Activated naive CD4-positive, alpha-beta T cell treated with anti-CD3 and anti-CD28 coated beads, Interleukin-2, amount 10 ng/mL, durations not matched to agents 7 days and 5 days (primary cell): ENCODE results near the gene GDF15.
"Not testable (repeated sequence)": the region's sequence is repeated elsewhere in the genome, so short reads cannot be mapped to it uniquely, and the experiment has no call there.

Experiments used
- CTCF ChIA-PET: fragments of 350-600 bp; sonication (Branson Sonifier 250); formaldehyde crosslinking; loops from one replicate; lab custom pipeline; 2021; ENCODE audit warnings: antibody characterized with exemption; lab: Charles Lee
- DNase-seq: peaks from one replicate; pipeline ENCODE4 v3.0.0-alpha.2; 2020
- H3K27ac Mint-ChIP-seq: one replicate; pipeline ENCODE4 v1.8.0; 2021; ENCODE audit warnings: mild to moderate bottlenecking, moderate library complexity, mixed read lengths
- H3K27me3 Mint-ChIP-seq: one replicate; pipeline ENCODE4 v1.8.0; 2021; ENCODE audit warnings: mild to moderate bottlenecking, mixed read lengths
- H3K36me3 Mint-ChIP-seq: one replicate; pipeline ENCODE4 v1.8.0; 2021; ENCODE audit warnings: mixed read lengths
- H3K4me1 Mint-ChIP-seq: one replicate; pipeline ENCODE4 v1.8.0; 2021; ENCODE audit warnings: mixed read lengths
- H3K4me3 Mint-ChIP-seq: one replicate; pipeline ENCODE4 v1.8.0; 2021; ENCODE audit warnings: mild to moderate bottlenecking, moderate library complexity, mixed read lengths
- H3K9me3 Mint-ChIP-seq: one replicate; pipeline ENCODE4 v1.8.0; 2021; ENCODE audit warnings: mixed read lengths

GDF15 gene

GRCh38 chr19:18350490-18350889 is 35.5 kb upstream of the GDF15 start:
- Mint-ChIP-seq H3K36me3 (peaks cover 18% of the 10 kb centered on the region), H3K27ac (no peak overlapping the region), H3K27me3 (no peaks in the 10 kb centered on the region), H3K4me3 (no peak overlapping the region), H3K9me3 (no peaks in the 10 kb centered on the region), H3K4me1 (peaks cover 9% of the 10 kb centered on the region)
- no peak for DNase-seq
- CTCF ChIA-PET, result interaction anchor here (0.8 to 1.4 kb wide), 4 partner anchors 9 to 72 kb away, joined by 3 to 4 read pairs (median 4); no protein-coding TSS in a partner anchor

- H3K4me1 Mint-ChIP-seq, result peaks cover 2% of the 10 kb centered on the region
- no peaks in the 10 kb centered on the region for H3K9me3 Mint-ChIP-seq
- CTCF ChIA-PET, result no interaction called here
- H3K27me3 Mint-ChIP-seq, result no peaks in the 10 kb centered on the region
- no peak overlapping the region for H3K4me3 Mint-ChIP-seq
- no peak overlapping the region for H3K27ac Mint-ChIP-seq
- H3K36me3 Mint-ChIP-seq, result peaks cover 17% of the 10 kb centered on the region
- no peak for DNase-seq
Measured at GRCh38 chr19:18351544-18351943, 34.4 kb upstream of the GDF15 start.

- Mint-ChIP-seq H3K4me3 (no peak overlapping the region), H3K27ac (no peak overlapping the region), H3K4me1 (peaks cover 2% of the 10 kb centered on the region), H3K36me3 (peaks cover 14% of the 10 kb centered on the region), H3K9me3 (no peaks in the 10 kb centered on the region), H3K27me3 (no peaks in the 10 kb centered on the region)
- CTCF ChIA-PET, result no interaction called here
- DNase-seq, result no peak
Measured at GRCh38 chr19:18353378-18354005, 32.5 kb upstream of the GDF15 start.

GRCh38 chr19:18354743-18355142 is 31.2 kb upstream of the GDF15 start:
- not testable (repeated sequence) for H3K27me3 Mint-ChIP-seq, H3K9me3 Mint-ChIP-seq, H3K27ac Mint-ChIP-seq, DNase-seq, H3K4me1 Mint-ChIP-seq, H3K4me3 Mint-ChIP-seq
- H3K36me3 Mint-ChIP-seq, result peaks cover 24% of the 10 kb centered on the region
- CTCF ChIA-PET, result interaction anchor here (0.9 to 1.4 kb wide), 2 partner anchors 26 to 57 kb away, joined by 3 read pairs; no protein-coding TSS in a partner anchor

- CTCF ChIA-PET, result interaction anchor here (1.7 kb wide), 1 partner anchor 31 kb away, joined by 3 read pairs; no protein-coding TSS in a partner anchor
- Mint-ChIP-seq H3K27ac (no peak overlapping the region), H3K27me3 (no peaks in the 10 kb centered on the region), H3K9me3 (no peaks in the 10 kb centered on the region), H3K4me3 (no peak overlapping the region), H3K4me1 (no peaks in the 10 kb centered on the region), H3K36me3 (peaks cover 27% of the 10 kb centered on the region)
- DNase-seq, result no peak
Measured at GRCh38 chr19:18357041-18357440, 28.9 kb upstream of the GDF15 start.

- CTCF ChIA-PET, result interaction anchor here (0.6 kb wide), 1 partner anchor 22 kb away, joined by 3 read pairs; no protein-coding TSS in a partner anchor
- H3K4me3 Mint-ChIP-seq, result no peak overlapping the region
- H3K27me3 Mint-ChIP-seq, result no peaks in the 10 kb centered on the region
- peaks cover 2% of the 10 kb centered on the region for H3K9me3 Mint-ChIP-seq
- DNase-seq, result no peak
- H3K4me1 Mint-ChIP-seq, result peaks cover 6% of the 10 kb centered on the region
- no peak overlapping the region for H3K27ac Mint-ChIP-seq
- peaks cover 45% of the 10 kb centered on the region for H3K36me3 Mint-ChIP-seq
Measured at GRCh38 chr19:18361646-18362045, 24.3 kb upstream of the GDF15 start.

- Mint-ChIP-seq H3K4me3 (no peak overlapping the region), H3K36me3 (peaks cover 39% of the 10 kb centered on the region), H3K9me3 (peaks cover 2% of the 10 kb centered on the region), H3K27ac (no peak overlapping the region), H3K27me3 (no peaks in the 10 kb centered on the region), H3K4me1 (peaks cover 6% of the 10 kb centered on the region)
- CTCF ChIA-PET, result no interaction called here
- no peak for DNase-seq
Measured at GRCh38 chr19:18362934-18363542, 22.9 kb upstream of the GDF15 start.

- H3K27me3 Mint-ChIP-seq, result no peaks in the 10 kb centered on the region
- H3K9me3 Mint-ChIP-seq, result peaks cover 2% of the 10 kb centered on the region
- peaks cover 37% of the 10 kb centered on the region for H3K36me3 Mint-ChIP-seq
- H3K4me1 Mint-ChIP-seq, result peaks cover 6% of the 10 kb centered on the region
- H3K27ac Mint-ChIP-seq, result no peak overlapping the region
- DNase-seq, result no peak
- CTCF ChIA-PET, result no interaction called here
- H3K4me3 Mint-ChIP-seq, result no peak overlapping the region
Measured at GRCh38 chr19:18363787-18364186, 22.2 kb upstream of the GDF15 start.

GRCh38 chr19:18364277-18364825 is 21.6 kb upstream of the GDF15 start:
- H3K4me1 Mint-ChIP-seq, H3K27me3 Mint-ChIP-seq, H3K9me3 Mint-ChIP-seq, H3K4me3 Mint-ChIP-seq, DNase-seq, H3K27ac Mint-ChIP-seq: not testable (repeated sequence)
- CTCF ChIA-PET, result interaction anchor here (0.9 to 1.9 kb wide), 2 partner anchors 25 to 111 kb away, joined by 3 to 6 read pairs; no protein-coding TSS in a partner anchor
- peaks cover 34% of the 10 kb centered on the region for H3K36me3 Mint-ChIP-seq

GRCh38 chr19:18364826-18365528 is 21.0 kb upstream of the GDF15 start:
- H3K4me3 Mint-ChIP-seq, result no peak overlapping the region
- CTCF ChIA-PET, result interaction anchor here (0.9 to 1.9 kb wide), 2 partner anchors 24 to 112 kb away, joined by 3 to 6 read pairs; no protein-coding TSS in a partner anchor
- H3K4me1 Mint-ChIP-seq, result peaks cover 6% of the 10 kb centered on the region
- H3K9me3 Mint-ChIP-seq, result peaks cover 2% of the 10 kb centered on the region
- no peaks in the 10 kb centered on the region for H3K27me3 Mint-ChIP-seq
- no peak for DNase-seq
- H3K36me3 Mint-ChIP-seq, result peaks cover 28% of the 10 kb centered on the region
- H3K27ac Mint-ChIP-seq, result no peak overlapping the region

GRCh38 chr19:18366021-18366435 is 19.9 kb upstream of the GDF15 start:
- CTCF ChIA-PET, result interaction anchor here (1.9 kb wide), 1 partner anchor 23 kb away, joined by 6 read pairs; no protein-coding TSS in a partner anchor
- DNase-seq, result no peak
- peaks cover 6% of the 10 kb centered on the region for H3K4me1 Mint-ChIP-seq

GRCh38 chr19:18368504-18369222 is 17.3 kb upstream of the GDF15 start:
- DNase-seq, result no peak
- H3K36me3 Mint-ChIP-seq, result peaks cover 16% of the 10 kb centered on the region
- peaks cover 4% of the 10 kb centered on the region for H3K27me3 Mint-ChIP-seq
- H3K4me1 Mint-ChIP-seq, result peaks cover 9% of the 10 kb centered on the region
- no peak overlapping the region for H3K4me3 Mint-ChIP-seq
- CTCF ChIA-PET, result no interaction called here
- H3K9me3 Mint-ChIP-seq, result peaks cover 2% of the 10 kb centered on the region
- no peak overlapping the region for H3K27ac Mint-ChIP-seq

More at GRCh38 chr19:18366021-18366435, 19.9 kb upstream of the GDF15 start:
- H3K9me3 Mint-ChIP-seq, result peaks cover 2% of the 10 kb centered on the region
- no peak overlapping the region for H3K27ac Mint-ChIP-seq
- no peak overlapping the region for H3K4me3 Mint-ChIP-seq
- no peaks in the 10 kb centered on the region for H3K27me3 Mint-ChIP-seq
- H3K36me3 Mint-ChIP-seq, result peaks cover 26% of the 10 kb centered on the region

GRCh38 chr19:18373407-18373891 is 12.5 kb upstream of the GDF15 start:
- Mint-ChIP-seq H3K4me1 (peaks cover 14% of the 10 kb centered on the region), H3K36me3 (peaks cover 1% of the 10 kb centered on the region), H3K27me3 (peaks cover 22% of the 10 kb centered on the region), H3K4me3 (no peak overlapping the region), H3K9me3 (no peaks in the 10 kb centered on the region), H3K27ac (peak overlapping the region; percentile 62)
- CTCF ChIA-PET, result interaction anchor here (2.2 kb wide), 1 partner anchor 16 kb away, joined by 7 read pairs; no protein-coding TSS in a partner anchor
- no peak for DNase-seq
